ENCODE measurements around the gene ZCRB1. TPM values are rescaled to one million over a fixed set of nuclear protein-coding genes. Genes with fewer than 3 reads are reported as not detected.

The ZCRB1 gene
- polyA plus RNA-seq, 1 experiment: 65.5 TPM

GRCh38 chr12:42278128-42278510 is 47.8 kb downstream of the ZCRB1 start:
- H3K27me3 ChIP-seq (ENCODE audit: control insufficient read depth, insufficient read depth, low read length): peaks cover 1% of the 10 kb centered on the region; the same call in 1 of the 2 replicates
- ChIA-PET CTCF (no interaction called here), POLR2A (no interaction called here)
- H3K4me3 ChIP-seq (ENCODE audit: low read depth, low read length): no peak overlapping the region
- TF ChIP-seq CTCF (IDR thresholded peaks at IDR 0.05; ENCODE audit: insufficient read depth, low read depth, low read length): no peak
- no peak for DNase-seq (ENCODE audit: low read depth)
- no peaks in the 10 kb centered on the region for H3K36me3 ChIP-seq (ENCODE audit: control insufficient read depth, insufficient read depth, low read length)

- no peak for DNase-seq (ENCODE audit: low read depth)
- H3K36me3 ChIP-seq (ENCODE audit: control insufficient read depth, insufficient read depth, low read length): no peaks in the 10 kb centered on the region
- ChIA-PET CTCF (interaction anchor here (0.5 kb wide), 1 partner anchor 16 kb away, joined by 4 read pairs; no protein-coding TSS in a partner anchor), POLR2A (interaction anchor here (0.5 kb wide), 1 partner anchor 1008 kb away, joined by 3 read pairs; no protein-coding TSS in a partner anchor)
- TF ChIP-seq CTCF (IDR thresholded peaks at IDR 0.05; ENCODE audit: insufficient read depth, low read depth, low read length): no peak
- H3K27me3 ChIP-seq (ENCODE audit: control insufficient read depth, insufficient read depth, low read length): peaks cover 1% of the 10 kb centered on the region; the same call in 1 of the 2 replicates
- no peak overlapping the region for H3K4me3 ChIP-seq (ENCODE audit: low read depth, low read length)
Measured at GRCh38 chr12:42277396-42278127, 48.3 kb downstream of the ZCRB1 start.

- Histone ChIP-seq H3K27me3 (ENCODE audit: control insufficient read depth, insufficient read depth, low read length) (no peaks in the 10 kb centered on the region), H3K36me3 (ENCODE audit: control insufficient read depth, insufficient read depth, low read length) (no peaks in the 10 kb centered on the region), H3K4me3 (ENCODE audit: low read depth, low read length) (no peak overlapping the region)
- no peak for DNase-seq (ENCODE audit: low read depth)
- POLR2A ChIA-PET: no interaction called here
- no peak for TF ChIP-seq CTCF (IDR thresholded peaks at IDR 0.05; ENCODE audit: insufficient read depth, low read depth, low read length)
- CTCF ChIA-PET: no interaction called here
Measured at GRCh38 chr12:42275499-42275898, 50.4 kb downstream of the ZCRB1 start.

- Histone ChIP-seq H3K4me3 (ENCODE audit: low read depth, low read length) (no peak overlapping the region), H3K36me3 (ENCODE audit: control insufficient read depth, insufficient read depth, low read length) (no peaks in the 10 kb centered on the region), H3K27me3 (ENCODE audit: control insufficient read depth, insufficient read depth, low read length) (no peaks in the 10 kb centered on the region)
- DNase-seq (ENCODE audit: low read depth): no peak
- POLR2A ChIA-PET: no interaction called here
- CTCF ChIA-PET: interaction anchor here (0.6 to 1.2 kb wide), 2 partner anchors 9 to 233 kb away, joined by 3 to 5 read pairs; no protein-coding TSS in a partner anchor
- TF ChIP-seq CTCF (IDR thresholded peaks at IDR 0.05; ENCODE audit: insufficient read depth, low read depth, low read length): no peak
Measured at GRCh38 chr12:42273706-42274105, 52.2 kb downstream of the ZCRB1 start.

GRCh38 chr12:42270596-42270995 is 55.3 kb downstream of the ZCRB1 start:
- Histone ChIP-seq H3K4me3 (ENCODE audit: low read depth, low read length) (no peak overlapping the region), H3K27me3 (ENCODE audit: control insufficient read depth, insufficient read depth, low read length) (no peaks in the 10 kb centered on the region), H3K36me3 (ENCODE audit: control insufficient read depth, insufficient read depth, low read length) (no peaks in the 10 kb centered on the region)
- POLR2A ChIA-PET: no interaction called here
- CTCF ChIA-PET: no interaction called here
- no peak for DNase-seq (ENCODE audit: low read depth)
- no peak for TF ChIP-seq CTCF (IDR thresholded peaks at IDR 0.05; ENCODE audit: insufficient read depth, low read depth, low read length)
